Cardiac septum (tissue), 1 donor: ENCODE measurements around the gene PGAP6. TPM values are rescaled to one million over a fixed set of nuclear protein-coding genes. Genes with fewer than 3 reads are reported as not detected.
"Not testable (repeated sequence)": the region's sequence is repeated elsewhere in the genome, so short reads cannot be mapped to it uniquely, and the experiment has no call there.

ENCODE experiments used
- DNase-seq: peaks from one replicate; pipeline ENCODE4 v3.0.0-alpha.2; 2020; ENCODE audit warnings: low spot score
- intact Hi-C: fragments of 100-400 bp; cut with DNase I; formaldehyde crosslinking; loops from one replicate; pipeline ENCODE4 v1.14.0; 2022
- total RNA-seq: library from RNA; stranded (reverse); fragmentation: NEBNext Ultra II Directional; extraction: Animal tissue kit (Norgen Biotek cat#: 25700); gene quantifications from one replicate; pipeline ENCODE4 v1.2.1, GENCODE V29; 2021
- donor health status: DM: no; HTN: no; CAD: no.

Gene PGAP6
- total RNA-seq, 1 donor from 2014 or later = 42.8 TPM

DNA sequence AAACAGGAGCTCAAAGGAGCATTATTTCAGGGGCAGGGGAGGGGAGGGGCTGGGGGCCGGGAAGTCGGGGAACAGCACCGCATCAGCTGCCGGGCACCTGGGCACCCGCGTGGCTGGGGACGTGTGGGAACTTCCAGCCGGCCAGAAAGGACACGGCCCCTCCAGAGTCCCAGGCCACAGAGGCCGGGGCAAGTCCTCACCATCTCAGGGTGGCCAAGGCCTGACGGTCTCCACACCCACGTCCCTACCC, 1.1 kb downstream of the PGAP6 start:
- intact Hi-C loops = no loop called here
- DNase-seq = no peak

DNA sequence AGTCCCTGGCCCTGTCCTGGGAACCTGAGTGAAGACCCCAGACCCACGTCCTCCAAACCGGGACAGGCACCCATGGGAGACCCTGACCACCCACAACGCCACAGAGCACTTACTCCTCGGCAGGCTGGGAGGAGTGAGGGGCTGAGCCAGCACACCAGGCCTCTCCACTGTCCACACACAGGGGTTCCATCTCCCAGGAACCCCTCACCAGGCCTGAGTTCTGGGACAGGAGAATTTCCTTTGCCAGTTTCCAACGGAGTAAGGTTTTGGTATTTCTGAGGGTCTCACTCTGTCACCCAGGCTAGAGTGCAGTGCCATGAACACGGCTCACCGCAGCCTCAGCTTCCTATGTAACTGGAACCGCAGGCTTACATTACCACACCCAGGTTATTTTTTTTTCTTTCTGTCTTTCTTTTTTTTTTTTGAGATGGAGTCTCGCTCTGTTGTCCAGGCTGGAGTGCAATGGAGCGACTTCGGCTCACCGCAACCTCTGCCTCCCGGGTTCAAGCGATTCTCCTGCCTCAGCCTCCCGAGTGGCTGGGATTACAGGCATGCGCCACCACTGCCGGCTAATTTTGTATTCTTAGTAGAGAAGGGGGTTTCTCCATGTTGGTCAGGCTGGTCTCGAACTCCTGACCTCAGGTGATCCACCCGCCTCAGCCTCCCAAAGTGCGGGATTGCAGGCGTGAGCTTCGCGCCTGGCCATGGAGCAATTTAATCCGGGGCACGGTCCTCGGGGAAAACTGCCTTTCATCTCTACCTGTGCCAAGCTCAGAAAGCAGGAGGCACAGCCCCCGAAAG, 1.6 kb downstream of the PGAP6 start:
- DNase-seq = no peak
- intact Hi-C loops = no loop called here

DNA sequence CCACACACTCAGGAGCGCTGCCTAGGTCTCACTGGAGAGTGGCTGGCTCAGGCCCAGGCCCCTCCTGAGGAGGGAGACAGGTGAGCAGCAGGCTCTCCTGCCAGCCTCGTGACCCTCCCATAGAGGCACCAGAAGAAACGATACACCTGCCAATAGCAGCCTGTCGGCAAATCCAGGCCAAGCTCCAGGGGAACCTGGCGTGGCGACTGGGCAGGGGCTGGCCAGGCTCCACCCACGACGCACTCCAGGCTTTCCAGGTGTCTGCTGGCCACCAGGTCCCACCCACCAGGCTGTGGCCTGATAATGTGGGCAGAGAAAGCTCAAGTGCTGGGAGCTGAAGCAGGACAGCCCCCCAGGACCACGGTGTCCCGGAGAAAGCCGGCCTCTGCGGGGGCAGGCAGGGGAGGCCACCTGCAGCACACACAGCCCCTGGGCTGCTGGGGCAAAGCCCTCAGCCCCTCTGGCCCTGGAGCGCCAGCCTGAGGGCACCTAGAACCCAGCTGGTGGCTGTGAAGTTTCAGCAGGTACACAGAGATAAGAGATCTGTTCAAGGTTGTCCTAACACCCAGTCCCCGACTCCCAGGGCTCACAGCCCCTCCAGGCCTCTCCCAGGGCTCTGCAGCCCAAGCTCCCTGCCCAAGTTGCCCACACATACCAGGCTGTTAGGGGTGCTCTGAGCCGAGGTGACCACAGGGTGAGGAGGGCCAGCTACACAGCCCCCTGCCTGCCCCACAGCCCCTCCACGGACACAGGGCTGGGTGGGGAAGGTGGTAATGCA, 2.4 kb downstream of the PGAP6 start:
- intact Hi-C loops = no loop called here
- no peak for DNase-seq

DNA sequence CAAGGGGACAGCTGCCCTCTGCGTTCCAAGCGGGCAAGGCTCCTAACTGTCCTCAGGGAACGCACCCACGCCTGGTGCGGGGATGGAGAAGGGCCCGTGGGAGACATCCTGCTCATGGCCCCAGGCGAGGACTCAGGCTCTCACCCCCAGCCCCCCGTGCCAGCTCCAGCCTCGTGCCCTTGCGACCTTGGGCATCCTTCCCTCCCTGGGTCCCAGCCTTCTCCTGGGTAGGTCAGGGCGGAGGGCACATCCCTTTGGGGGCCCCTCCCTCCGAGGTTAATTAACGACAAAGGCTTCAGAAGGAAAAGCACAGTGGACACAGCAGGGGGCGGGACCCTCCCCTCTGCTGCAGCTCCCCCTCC, 3.0 kb downstream of the PGAP6 start:
- no peak for DNase-seq
- intact Hi-C loops = no loop called here

DNA sequence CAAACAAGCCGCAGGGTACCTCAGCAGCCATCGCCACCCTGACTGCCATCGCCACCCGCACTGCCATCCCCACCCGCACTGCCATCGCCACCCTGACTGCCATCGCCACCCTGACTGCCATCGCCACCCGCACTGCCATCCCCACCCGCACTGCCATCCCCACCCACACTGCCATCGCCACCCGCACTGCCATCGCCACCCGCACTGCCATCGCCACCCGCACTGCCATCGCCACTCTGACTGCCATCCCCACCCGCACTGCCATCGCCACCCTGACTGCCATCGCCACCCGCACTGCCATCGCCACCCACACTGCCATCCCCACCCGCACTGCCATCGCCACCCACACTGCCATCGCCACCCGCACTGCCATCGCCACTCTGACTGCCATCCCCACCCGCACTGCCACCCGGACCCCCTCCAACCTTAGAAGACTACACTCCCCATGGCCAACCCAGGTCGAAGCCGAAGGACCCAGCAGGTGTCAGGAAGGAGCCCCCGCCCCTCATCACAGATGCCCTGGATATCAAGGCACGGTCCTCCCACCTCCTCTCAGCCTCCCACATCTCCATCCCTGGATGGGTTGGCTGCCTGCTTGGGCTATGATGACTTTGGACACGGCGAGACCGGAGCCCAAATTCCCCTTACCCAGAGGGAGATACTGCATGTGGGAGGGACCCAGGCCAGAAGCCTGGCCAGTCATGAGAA, 3.5 kb downstream of the PGAP6 start:
- DNase-seq, intact Hi-C loops: not testable (repeated sequence)

DNA sequence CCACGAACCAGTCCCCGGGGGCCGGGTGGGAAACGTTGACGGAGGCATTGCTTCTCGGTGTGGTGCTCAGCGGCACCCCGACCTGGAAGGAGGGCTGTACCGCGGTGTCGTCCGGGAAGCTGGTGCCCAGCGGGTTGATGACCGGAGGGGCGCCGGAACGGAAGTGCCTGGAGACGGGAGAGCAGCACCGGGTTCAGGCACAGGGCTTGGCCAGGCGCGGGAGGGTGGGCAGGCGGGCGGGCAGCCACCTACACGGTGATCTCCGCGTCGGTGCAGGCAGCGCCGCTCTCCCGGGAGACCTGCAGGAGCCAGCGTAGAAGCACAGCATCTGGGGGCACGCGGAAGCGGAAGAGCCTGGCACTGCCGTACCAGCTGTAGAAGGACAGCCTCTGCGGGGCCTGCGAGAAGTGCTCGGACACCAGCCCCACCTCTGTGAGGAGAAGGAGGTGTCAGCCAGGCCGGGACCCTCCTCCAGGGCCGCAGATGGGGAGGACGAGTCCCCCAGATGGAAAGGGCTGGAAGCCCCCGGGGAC, 4.3 kb downstream of the PGAP6 start:
- no peak for DNase-seq

DNA sequence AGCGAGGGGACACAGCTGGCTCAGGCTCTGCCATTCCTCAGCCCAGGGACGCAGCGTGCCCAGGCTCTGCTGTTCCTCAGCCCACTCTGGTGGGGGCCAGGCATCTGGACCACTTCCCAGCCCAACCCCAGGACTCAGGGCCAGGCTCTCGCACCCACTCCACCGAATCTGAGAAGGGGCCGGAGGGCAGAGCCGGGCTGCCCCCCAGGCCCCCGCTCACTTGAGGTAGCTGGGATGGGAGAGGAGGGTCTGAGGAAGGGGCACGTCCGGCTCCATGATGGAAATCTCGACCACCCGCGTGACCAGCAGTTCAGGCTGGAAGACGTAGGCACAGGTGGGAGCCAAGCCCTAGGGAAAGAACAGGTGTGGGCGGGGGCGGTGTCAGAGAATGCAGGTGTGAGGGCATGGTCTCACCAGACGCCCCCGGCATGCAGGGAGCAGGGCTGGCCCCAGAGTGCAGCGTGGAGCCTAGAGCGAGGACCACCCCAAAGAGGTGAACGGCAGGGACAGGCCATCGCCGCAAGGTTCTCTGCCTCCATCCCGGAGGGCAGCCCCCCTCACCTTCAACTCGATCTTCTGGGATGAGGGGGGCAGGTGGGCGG, 4.9 kb downstream of the PGAP6 start:
- no peak for DNase-seq
- intact Hi-C loops = no loop called here

More for the DNA sequence above, 4.3 kb downstream of the PGAP6 start:
- intact Hi-C loops = no loop called here

DNA sequence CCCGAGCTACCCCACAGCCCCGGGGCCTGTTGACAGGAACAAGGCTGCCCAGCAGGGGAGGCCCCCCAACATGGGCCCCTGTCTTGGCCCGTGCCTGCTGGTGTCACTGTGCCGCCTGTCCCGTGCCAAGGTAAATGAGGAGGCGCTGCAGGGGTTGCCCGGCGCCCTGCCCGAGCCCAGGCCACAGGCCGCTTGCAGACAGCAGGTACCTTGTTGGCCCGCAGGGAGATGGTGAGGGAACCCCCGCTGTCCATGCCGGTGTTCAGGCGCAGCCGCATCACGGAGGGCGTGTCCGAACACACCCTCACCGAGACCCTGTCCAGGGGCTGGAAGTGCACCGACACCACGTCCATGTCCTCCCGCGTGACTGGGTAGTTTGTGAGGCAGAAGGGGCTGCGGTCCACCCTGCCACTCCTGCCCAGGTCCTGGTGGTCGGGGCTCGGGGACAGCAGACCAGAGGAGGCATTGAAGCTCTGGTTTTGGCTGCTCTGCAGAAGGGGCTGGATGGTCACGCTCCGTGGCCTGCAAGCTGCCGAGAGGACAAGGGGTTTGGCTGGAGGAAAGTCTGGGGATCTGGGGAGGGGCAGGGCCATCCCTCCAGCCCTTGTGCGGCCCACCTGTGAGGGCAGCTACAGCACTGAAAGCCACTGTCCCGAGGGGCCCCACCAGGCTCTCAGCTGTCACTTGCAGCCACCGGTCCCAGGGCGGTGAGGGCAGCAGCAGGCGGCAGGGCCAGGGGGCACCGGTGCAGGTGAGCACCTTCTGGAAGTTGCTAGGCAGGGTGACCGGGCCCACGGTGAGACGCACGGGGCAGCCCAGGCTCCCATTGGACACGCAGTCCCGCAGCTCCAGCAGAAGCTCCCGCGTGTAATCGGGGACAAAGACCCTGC, 5.6 kb downstream of the PGAP6 start:
- intact Hi-C loops = no loop called here
- DNase-seq = no peak

DNA sequence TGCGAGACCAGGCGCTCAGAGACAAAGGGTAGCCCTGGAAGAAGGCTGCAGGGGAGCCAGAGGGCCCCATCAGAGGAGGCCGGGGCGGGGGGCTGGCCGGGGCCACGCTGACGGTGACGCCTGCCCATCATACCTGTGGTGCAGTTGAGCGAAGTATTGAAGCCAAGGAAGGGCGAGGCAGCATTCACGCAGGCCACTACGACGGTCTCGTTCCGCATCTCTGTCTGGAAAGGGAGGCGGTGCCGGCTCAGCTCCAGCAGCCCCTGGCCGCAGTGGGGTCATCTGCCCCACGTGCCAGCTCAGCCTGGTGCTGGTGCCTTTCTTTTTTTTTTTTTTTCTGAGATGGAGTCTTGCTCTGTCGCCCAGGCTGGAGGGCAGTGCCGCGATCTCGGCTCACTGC, 6.6 kb downstream of the PGAP6 start:
- intact Hi-C loops = no loop called here

DNA sequence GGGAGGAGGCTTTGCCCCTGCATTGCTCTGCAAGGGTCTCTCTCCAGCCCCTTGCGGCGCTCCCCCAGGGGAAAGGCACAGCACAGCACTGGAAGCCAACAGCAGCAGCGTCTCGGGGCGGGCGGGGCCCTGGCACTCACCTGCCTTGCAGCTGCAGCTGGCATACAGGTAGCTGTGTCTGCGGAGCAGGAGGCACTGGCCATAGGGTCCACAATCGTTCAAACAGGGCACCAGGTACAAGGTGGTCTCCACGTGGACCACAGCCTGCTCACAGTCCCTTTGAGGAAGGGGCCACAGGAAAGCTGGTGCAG, 7.2 kb downstream of the PGAP6 start:
- DNase-seq = no peak
- intact Hi-C loops = no loop called here

More for the DNA sequence above, 6.6 kb downstream of the PGAP6 start:
- DNase-seq = no peak

DNA sequence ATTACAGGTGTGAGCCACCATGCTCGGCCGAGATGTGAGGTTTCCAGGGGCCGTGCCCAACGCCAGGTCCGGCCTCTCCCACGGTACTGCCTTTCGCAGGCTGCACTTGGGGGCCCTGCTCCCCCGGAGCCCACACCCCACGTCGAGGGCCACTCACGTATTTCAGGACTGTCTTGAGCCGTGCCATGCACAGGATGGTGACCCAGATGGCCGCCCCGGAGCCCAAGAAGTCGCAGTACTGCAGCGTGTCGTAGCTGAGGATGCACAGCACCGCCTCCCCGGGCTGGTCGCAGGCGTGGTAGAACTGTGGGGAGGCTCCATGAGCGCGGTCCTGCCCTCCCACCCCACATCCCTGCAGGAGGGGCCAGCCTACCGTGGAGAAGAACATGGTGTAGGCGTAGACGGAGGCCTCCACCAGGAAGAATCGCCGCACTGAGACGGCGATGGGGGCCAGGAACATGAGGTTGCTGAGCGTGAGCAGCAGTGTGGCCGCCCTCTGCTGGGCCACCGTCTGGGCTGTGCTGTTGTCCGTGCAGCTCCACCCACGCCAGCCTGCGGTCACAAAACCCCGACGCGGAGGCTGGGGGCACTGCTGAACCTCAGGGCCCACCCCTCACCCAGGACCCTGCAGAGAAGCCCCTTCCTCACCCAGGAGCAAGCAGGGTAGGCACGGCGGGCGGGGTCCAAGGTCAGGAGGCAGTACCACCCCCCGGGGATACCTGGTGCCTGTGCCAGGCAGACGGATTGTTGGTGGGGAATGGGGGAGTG, 7.7 kb downstream of the PGAP6 start:
- intact Hi-C loops = no loop called here
- no peak for DNase-seq

DNA sequence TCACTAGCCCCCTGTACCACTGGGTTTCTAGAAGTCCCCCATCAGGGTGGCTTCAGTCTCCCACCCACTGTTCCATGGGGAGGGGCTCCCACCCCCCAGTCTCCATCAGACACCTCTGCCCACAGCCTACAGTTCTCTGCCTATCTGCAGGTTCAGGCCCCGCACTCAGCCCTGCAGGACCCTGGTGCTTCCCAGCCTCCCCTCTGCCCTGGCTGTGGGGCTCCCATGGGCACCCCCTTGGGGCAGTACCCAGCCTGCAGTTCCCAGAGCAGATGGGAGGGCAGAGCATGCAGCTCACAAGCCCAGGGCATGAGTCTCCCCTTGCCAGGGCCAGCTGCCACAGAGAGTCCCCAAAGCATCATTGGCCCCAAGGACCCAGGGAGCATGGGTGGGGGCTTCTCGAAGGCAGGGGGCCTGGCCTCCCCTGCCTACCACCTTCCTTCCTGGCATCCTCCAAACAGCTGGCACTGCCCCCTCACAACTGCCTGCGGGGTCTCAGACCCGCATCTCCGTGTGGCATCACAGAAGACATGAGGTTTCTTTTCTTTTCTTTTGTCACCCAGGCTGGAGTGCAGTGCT, 8.7 kb downstream of the PGAP6 start:
- no peak for DNase-seq
- intact Hi-C loops = no loop called here

DNA sequence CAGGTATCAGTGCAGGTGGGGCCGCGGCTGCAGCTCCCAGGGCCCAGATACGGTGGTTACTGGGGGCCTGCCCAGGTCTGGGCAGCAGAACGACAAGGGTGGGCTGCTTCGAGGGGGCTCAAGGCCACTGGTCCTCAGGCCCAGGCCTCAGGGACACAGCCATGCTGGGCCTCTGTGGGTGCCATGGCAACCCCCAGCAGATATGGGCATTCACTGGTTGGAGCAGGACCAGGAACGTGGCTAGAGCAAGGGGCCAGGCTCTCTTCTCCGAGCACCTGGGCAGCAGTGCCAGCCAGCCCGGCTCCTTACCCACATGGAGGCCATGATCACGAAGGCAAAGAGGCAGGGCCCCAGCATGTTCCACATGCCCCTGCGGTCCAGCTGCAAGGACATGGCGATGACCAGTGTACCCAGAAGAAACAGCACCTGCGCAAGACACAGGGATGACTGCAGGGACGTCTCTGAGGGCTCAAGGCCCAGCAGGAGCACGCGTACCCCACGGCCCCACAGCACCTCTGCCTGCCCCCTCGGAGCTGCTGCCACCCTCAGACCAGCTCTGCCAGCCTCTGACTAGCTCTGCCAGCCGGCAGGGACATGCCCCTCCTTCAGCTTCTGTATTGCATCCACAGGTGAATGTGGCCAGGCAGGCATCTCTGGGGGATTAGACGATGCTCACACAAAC, 9.3 kb downstream of the PGAP6 start:
- intact Hi-C loops = no loop called here
- no peak for DNase-seq

DNA sequence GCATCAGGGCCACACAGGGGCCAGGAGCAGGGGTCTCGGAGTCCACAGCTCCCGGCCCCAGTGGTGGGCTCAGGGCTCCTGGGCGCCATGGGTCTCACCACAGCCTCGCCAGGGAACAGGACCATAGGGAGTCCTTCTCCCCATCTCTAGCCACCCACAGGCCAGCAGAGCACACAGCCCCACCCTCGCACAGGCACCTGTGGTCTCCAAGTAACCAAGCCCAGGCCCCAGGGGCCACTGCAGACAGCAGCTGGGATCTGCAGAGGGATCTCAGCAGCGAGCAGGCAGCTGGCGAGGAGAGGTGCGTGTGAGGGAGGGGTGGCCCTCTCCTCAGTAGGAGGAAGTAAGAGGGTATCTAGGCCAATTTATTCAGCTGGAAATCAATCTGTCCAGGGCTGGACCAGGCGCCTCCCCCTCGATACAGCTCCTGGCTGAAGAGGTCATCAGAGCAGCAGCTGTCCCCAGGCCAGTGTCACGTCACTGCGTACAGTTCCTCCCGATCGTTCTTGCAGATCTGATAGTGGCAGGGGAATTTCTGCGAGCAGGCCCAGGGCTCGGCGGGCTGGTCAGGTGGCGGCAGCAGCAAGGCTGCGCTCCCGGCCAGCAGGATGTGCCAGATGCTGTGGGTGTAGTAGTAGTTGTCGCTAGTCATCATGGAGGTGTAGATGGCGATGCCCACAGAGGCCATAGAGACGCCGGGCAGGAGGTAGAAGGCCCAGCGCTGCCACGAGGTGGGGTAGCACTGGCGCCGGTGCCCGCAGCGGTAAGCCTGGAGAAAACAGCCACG, 10.1 kb downstream of the PGAP6 start:
- intact Hi-C loops = no loop called here

DNA sequence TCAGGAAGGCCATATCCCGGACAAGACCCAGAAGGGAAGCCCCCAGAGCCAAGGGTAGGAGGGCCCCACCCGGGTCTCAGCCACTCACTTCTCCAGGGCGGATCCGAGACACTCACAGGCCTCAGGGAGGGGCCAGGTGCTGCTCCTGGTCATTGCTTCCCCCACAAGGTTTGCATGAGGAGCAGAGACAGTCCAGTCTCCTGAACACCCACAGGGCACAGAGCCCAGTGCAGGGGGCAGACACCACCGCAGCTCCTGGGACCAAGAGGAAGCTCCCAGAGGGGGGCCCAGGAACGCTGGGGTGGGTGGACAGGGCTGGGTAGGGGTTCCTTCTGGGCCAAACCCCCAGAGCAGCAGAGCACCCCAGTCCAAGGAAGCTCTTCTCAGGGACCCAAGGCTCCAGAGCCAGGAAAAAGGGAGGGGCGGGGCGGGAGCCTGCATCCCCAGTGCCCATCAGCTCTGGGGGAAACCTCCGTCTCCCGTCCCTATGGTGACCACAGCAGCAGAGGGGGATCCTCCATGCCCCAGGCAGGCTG, 10.7 kb downstream of the PGAP6 start:
- intact Hi-C loops = no loop called here
- DNase-seq = no peak

More for the DNA sequence above, 10.1 kb downstream of the PGAP6 start:
- no peak for DNase-seq

DNA sequence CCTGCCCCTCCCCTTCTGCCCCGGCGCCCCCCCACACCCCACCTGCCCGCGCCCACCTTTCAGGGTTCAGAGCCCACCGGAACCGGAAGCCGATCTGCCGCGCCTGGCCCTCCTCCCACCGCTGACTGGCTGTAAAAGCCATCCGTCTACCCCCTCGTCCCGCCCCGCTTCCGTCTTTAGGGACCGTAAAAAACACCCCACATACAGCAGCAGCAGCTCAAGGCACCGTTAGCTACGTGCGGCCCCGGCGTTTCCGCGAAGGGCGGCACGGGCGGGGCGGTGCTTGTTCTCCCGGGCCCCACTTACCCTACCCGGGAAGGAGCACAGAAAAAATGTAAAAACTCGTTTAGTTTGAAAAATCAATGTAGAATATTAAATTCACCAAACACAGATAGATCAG, 11.3 kb downstream of the PGAP6 start, which contains the start of gene MRPL28:
TSS of gene MRPL28 (minus strand) at position 96 of the 400 bp plus-strand sequence. CDS start 320 bp downstream, outside the sequence.
- intact Hi-C loops = no loop called here

More for the DNA sequence above, 11.3 kb downstream of the PGAP6 start, which contains the start of gene MRPL28:
- peak; percentile 96 for DNase-seq
